ENCODE measurements around the gene EIF5.
A peak's percentile ranks its signal among the peaks of the same experiment; 100 is the strongest.

EIF5 gene

GRCh38 chr14:103380719-103381377 lies 46.8 kb downstream of the EIF5 start:
- H3K27me3 ChIP-seq (ENCODE audit: control insufficient read depth in 1 of 2, insufficient read depth in 1 of 2, low read length in 2 of 2) = peaks cover 0 to 6% of the 10 kb centered on the region in 2 experiments
- H3K18ac ChIP-seq (ENCODE audit: low read depth in 1 of 2, low read length in 2 of 2) = no peak overlapping the region
- no peak overlapping the region for H3K23ac ChIP-seq (ENCODE audit: low read length in 2 of 2)
- no peak overlapping the region for H2AK5ac ChIP-seq (ENCODE audit: low read length, severe bottlenecking)
- H3K4ac ChIP-seq (ENCODE audit: low read depth in 1 of 2, low read length in 2 of 2) = no peak overlapping the region
- H2BK12ac ChIP-seq (ENCODE audit: low read length in 2 of 2) = no peak overlapping the region
- H2BK120ac ChIP-seq (ENCODE audit: low read depth, low read length) = no peak overlapping the region
- H3K36me3 ChIP-seq (ENCODE audit: control insufficient read depth in 1 of 2, insufficient read depth in 2 of 2, low read depth in 1 of 2, low read length in 2 of 2) = no peaks in the 10 kb centered on the region
- H3K9ac ChIP-seq (ENCODE audit: low read length) = no peak overlapping the region
- H3K9me3 ChIP-seq (ENCODE audit: control insufficient read depth, low read length) = no peaks in the 10 kb centered on the region
- H4K91ac ChIP-seq (ENCODE audit: low read length) = no peak overlapping the region
- no peak overlapping the region for H2BK5ac ChIP-seq (ENCODE audit: low read depth, low read length, poor library complexity, severe bottlenecking)
- DNase-seq = no peak
- no peak overlapping the region for H2BK15ac ChIP-seq (ENCODE audit: low read depth, poor library complexity, severe bottlenecking)
- H3K27ac ChIP-seq (ENCODE audit: low read length, poor library complexity, severe bottlenecking) = no peak overlapping the region
- WGBS = 17% methylated on average over 1 of the region's 2 CpGs
- H3K4me2 ChIP-seq (ENCODE audit: low read length, poor library complexity, severe bottlenecking) = no peak overlapping the region
- H3K79me1 ChIP-seq (replicated peaks; ENCODE audit: low read length, poor library complexity, severe bottlenecking) = no peaks in the 10 kb centered on the region
- no peak overlapping the region for H3K14ac ChIP-seq (ENCODE audit: low read length in 2 of 2)
- H3K4me3 ChIP-seq (ENCODE audit: insufficient read depth in 1 of 2, low read depth in 1 of 2, low read length in 2 of 2) = no peak overlapping the region
- peaks cover 9% of the 10 kb centered on the region for H3K4me1 ChIP-seq (ENCODE audit: control insufficient read depth, insufficient read depth, low read depth, low read length)
- no peak overlapping the region for H4K8ac ChIP-seq (ENCODE audit: low read length)
- H2AFZ ChIP-seq (ENCODE audit: low read depth, low read length) = no peak overlapping the region

DNA sequence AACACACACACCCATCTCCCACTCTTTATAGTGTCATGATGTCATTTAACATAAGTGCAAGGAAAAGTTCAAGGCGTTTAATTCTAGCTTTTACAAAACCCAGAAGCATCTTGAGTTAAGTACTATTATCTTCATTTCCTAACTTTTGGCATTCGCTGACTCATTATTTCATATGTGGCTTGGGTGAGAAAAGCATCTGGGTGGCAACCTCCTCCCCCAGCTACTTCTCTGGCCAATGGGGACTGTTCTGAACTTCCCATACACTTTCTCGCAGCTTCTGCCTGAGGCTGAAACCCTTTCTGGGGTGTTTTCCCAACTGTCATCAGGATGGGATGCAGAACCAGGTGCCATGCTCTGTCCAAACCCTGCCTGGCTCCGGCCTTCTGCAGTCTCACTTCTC lies 48.3 kb downstream of the EIF5 start:
- H3K79me1 ChIP-seq (replicated peaks; ENCODE audit: low read length, poor library complexity, severe bottlenecking) = no peaks in the 10 kb centered on the region
- H3K14ac ChIP-seq (ENCODE audit: low read length in 2 of 2) = no peak overlapping the region
- H2AFZ ChIP-seq (ENCODE audit: low read depth, low read length) = no peak overlapping the region
- no peak overlapping the region for H3K4me3 ChIP-seq (ENCODE audit: insufficient read depth in 1 of 2, low read depth in 1 of 2, low read length in 2 of 2)
- H2AK5ac ChIP-seq (ENCODE audit: low read length, severe bottlenecking) = peak overlapping the region; percentile 13
- no peak overlapping the region for H3K4ac ChIP-seq (ENCODE audit: low read depth in 1 of 2, low read length in 2 of 2)
- H3K27ac ChIP-seq (ENCODE audit: low read length, poor library complexity, severe bottlenecking) = no peak overlapping the region
- H3K27me3 ChIP-seq (ENCODE audit: control insufficient read depth in 1 of 2, insufficient read depth in 1 of 2, low read length in 2 of 2) = peaks cover 0 to 6% of the 10 kb centered on the region in 2 experiments
- H3K9ac ChIP-seq (ENCODE audit: low read length) = peak overlapping the region; percentile 43
- no peak overlapping the region for H3K23ac ChIP-seq (ENCODE audit: low read length in 2 of 2)
- peaks cover 10% of the 10 kb centered on the region for H3K4me1 ChIP-seq (ENCODE audit: control insufficient read depth, insufficient read depth, low read depth, low read length)
- H4K8ac ChIP-seq (ENCODE audit: low read length) = no peak overlapping the region
- no peak overlapping the region for H2BK15ac ChIP-seq (ENCODE audit: low read depth, poor library complexity, severe bottlenecking)
- DNase-seq = peak; percentile 95
- no peaks in the 10 kb centered on the region for H3K9me3 ChIP-seq (ENCODE audit: control insufficient read depth, low read length)
- peak overlapping the region in 1 of 2 experiments; percentile 57 for H2BK12ac ChIP-seq (ENCODE audit: low read length in 2 of 2)
- H2BK5ac ChIP-seq (ENCODE audit: low read depth, low read length, poor library complexity, severe bottlenecking) = no peak overlapping the region
- H2BK120ac ChIP-seq (ENCODE audit: low read depth, low read length) = no peak overlapping the region
- WGBS = 54% methylated on average over 3 of the region's 4 CpGs
- H4K91ac ChIP-seq (ENCODE audit: low read length) = no peak overlapping the region
- H3K4me2 ChIP-seq (ENCODE audit: low read length, poor library complexity, severe bottlenecking) = no peak overlapping the region
- no peaks in the 10 kb centered on the region for H3K36me3 ChIP-seq (ENCODE audit: control insufficient read depth in 1 of 2, insufficient read depth in 2 of 2, low read depth in 1 of 2, low read length in 2 of 2)
- peak overlapping the region in 1 of 2 experiments; percentile 38 for H3K18ac ChIP-seq (ENCODE audit: low read depth in 1 of 2, low read length in 2 of 2)

GRCh38 chr14:103384450-103385151 lies 50.6 kb downstream of the EIF5 start:
- H3K4me3 ChIP-seq (ENCODE audit: insufficient read depth in 1 of 2, low read depth in 1 of 2, low read length in 2 of 2) = peak overlapping the region; percentile 62 to 100
- H3K9ac ChIP-seq (ENCODE audit: low read length) = peak overlapping the region; percentile 99
- peak overlapping the region; percentile 79 for H2AFZ ChIP-seq (ENCODE audit: low read depth, low read length)
- peak overlapping the region; percentile 59 to 75 for H3K18ac ChIP-seq (ENCODE audit: low read depth in 1 of 2, low read length in 2 of 2)
- DNase-seq = no peak
- no peaks in the 10 kb centered on the region for H3K36me3 ChIP-seq (ENCODE audit: control insufficient read depth in 1 of 2, insufficient read depth in 2 of 2, low read depth in 1 of 2, low read length in 2 of 2)
- H3K9me3 ChIP-seq (ENCODE audit: control insufficient read depth, low read length) = no peaks in the 10 kb centered on the region
- H4K91ac ChIP-seq (ENCODE audit: low read length) = no peak overlapping the region
- H3K79me1 ChIP-seq (replicated peaks; ENCODE audit: low read length, poor library complexity, severe bottlenecking) = no peaks in the 10 kb centered on the region
- peak overlapping the region; percentile 93 for H3K4me2 ChIP-seq (ENCODE audit: low read length, poor library complexity, severe bottlenecking)
- peak overlapping the region; percentile 16 for H2BK15ac ChIP-seq (ENCODE audit: low read depth, poor library complexity, severe bottlenecking)
- H2BK120ac ChIP-seq (ENCODE audit: low read depth, low read length) = no peak overlapping the region
- peak overlapping the region in 1 of 2 experiments; percentile 82 for H2BK12ac ChIP-seq (ENCODE audit: low read length in 2 of 2)
- no peak overlapping the region for H3K23ac ChIP-seq (ENCODE audit: low read length in 2 of 2)
- peaks cover 14% of the 10 kb centered on the region for H3K4me1 ChIP-seq (ENCODE audit: control insufficient read depth, insufficient read depth, low read depth, low read length)
- 13% methylated on average over 31 of the region's 31 CpGs for WGBS
- peak overlapping the region in 1 of 2 experiments; percentile 12 for H3K14ac ChIP-seq (ENCODE audit: low read length in 2 of 2)
- H2AK5ac ChIP-seq (ENCODE audit: low read length, severe bottlenecking) = no peak overlapping the region
- H3K27me3 ChIP-seq (ENCODE audit: control insufficient read depth in 1 of 2, insufficient read depth in 1 of 2, low read length in 2 of 2) = no peaks in the 10 kb centered on the region
- peak overlapping the region; percentile 72 for H4K8ac ChIP-seq (ENCODE audit: low read length)
- H3K27ac ChIP-seq (ENCODE audit: low read length, poor library complexity, severe bottlenecking) = peak overlapping the region; percentile 81
- H2BK5ac ChIP-seq (ENCODE audit: low read depth, low read length, poor library complexity, severe bottlenecking) = no peak overlapping the region
- H3K4ac ChIP-seq (ENCODE audit: low read depth in 1 of 2, low read length in 2 of 2) = peak overlapping the region in 1 of 2 experiments; percentile 43

All from mesenchymal stem cell (in vitro differentiated cells and primary cell).